ENCODE data around the gene MS4A18. TPM values are rescaled to one million over a fixed set of nuclear protein-coding genes. Genes with fewer than 3 reads are reported as not detected.
A peak's percentile ranks its signal among the peaks of the same experiment; 100 is the strongest.

The MS4A18 gene
- total RNA-seq, 1 experiment from 2014 or later: not detected

DNA sequence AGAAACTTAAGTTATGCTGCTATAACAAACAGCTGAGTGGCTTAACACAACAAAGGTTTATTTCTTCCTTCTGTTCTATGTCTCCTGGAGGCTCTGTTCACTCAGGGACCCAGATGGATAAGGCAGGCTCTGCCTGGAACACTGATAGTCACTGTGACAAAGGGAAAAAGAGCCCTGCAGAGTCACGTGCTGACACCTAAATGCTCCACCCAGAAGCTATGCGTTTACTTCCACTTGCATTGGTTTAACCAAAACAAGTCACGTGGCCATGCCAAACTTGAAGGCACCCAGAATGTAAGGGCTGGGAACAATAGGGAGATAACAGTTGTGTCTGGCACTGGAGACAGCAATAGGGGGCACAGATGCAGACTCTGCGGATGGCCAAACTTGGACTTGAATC, 28.8 kb downstream of the MS4A18 start:
- H3K79me2 ChIP-seq (ENCODE audit: low read depth): no peaks in the 10 kb centered on the region
- H2AFZ ChIP-seq: no peak overlapping the region
- H3K9me2 ChIP-seq (ENCODE audit: insufficient read depth): no peaks in the 10 kb centered on the region
- BruUV-seq (replicated peaks): no TSS peak
- peaks cover 65% of the 10 kb centered on the region for H3K27me3 ChIP-seq (ENCODE audit: insufficient read depth, low read depth)
- no peak overlapping the region for H3K4me3 ChIP-seq
- H3K36me3 ChIP-seq (ENCODE audit: low read depth): no peaks in the 10 kb centered on the region
- H3K27ac ChIP-seq: no peak overlapping the region
- intact Hi-C loops (cut with micrococcal nuclease; ENCODE audit: unreplicated experiment): no loop called here
- H3K9me3 ChIP-seq (ENCODE audit: insufficient read depth, low read depth): no peaks in the 10 kb centered on the region
- ChIA-PET POLR2A (ENCODE audit: unreplicated experiment) (interaction anchor here (0.5 kb wide), 1 partner anchor 760 kb away, joined by 3 read pairs; no protein-coding TSS in a partner anchor), CTCF (interaction anchor here (0.7 kb wide), 1 partner anchor 1076 kb away, joined by 3 read pairs; no protein-coding TSS in a partner anchor)
- H4K20me1 ChIP-seq (ENCODE audit: insufficient read depth): no peaks in the 10 kb centered on the region
- no peak overlapping the region for H3K4me2 ChIP-seq
- H3F3A ChIP-seq (ENCODE audit: insufficient read depth, low read depth): no peaks in the 10 kb centered on the region
- H3K4me1 ChIP-seq (replicated peaks; ENCODE audit: insufficient read depth): no peaks in the 10 kb centered on the region
- TF ChIP-seq EZH2 (IDR thresholded peaks at IDR 0.05; ENCODE audit: low read depth): no peak
- TF ChIP-seq, protein P1, sequence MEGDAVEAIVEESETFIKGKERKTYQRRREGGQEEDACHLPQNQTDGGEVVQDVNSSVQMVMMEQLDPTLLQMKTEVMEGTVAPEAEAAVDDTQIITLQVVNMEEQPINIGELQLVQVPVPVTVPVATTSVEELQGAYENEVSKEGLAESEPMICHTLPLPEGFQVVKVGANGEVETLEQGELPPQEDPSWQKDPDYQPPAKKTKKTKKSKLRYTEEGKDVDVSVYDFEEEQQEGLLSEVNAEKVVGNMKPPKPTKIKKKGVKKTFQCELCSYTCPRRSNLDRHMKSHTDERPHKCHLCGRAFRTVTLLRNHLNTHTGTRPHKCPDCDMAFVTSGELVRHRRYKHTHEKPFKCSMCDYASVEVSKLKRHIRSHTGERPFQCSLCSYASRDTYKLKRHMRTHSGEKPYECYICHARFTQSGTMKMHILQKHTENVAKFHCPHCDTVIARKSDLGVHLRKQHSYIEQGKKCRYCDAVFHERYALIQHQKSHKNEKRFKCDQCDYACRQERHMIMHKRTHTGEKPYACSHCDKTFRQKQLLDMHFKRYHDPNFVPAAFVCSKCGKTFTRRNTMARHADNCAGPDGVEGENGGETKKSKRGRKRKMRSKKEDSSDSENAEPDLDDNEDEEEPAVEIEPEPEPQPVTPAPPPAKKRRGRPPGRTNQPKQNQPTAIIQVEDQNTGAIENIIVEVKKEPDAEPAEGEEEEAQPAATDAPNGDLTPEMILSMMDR (conservative IDR thresholded peaks at IDR 0.05): no peak
- DNase-seq: no peak

DNA sequence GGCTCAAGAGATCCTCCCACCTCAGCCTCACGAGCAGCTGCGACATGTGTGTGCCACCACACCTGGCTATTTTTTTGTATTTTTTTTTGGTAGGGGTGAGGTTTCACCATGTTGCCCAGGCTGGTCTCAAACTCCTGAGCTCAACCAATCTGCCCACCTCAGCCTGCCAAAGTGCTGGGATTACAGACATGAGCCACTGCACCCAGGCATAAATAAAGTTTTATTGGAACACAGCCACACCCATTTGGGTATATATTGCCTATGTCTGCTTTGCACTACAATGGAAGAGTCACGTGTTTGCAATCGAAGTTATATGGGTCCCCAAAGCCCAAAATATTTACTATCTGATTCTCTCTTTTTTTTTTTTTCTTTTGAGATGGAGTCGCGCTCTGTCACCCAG, 30.4 kb downstream of the MS4A18 start:
- no peaks in the 10 kb centered on the region for H3K36me3 ChIP-seq (ENCODE audit: low read depth)
- DNase-seq: no peak
- H3K9me3 ChIP-seq (ENCODE audit: insufficient read depth, low read depth): no peaks in the 10 kb centered on the region
- no peaks in the 10 kb centered on the region for H3K79me2 ChIP-seq (ENCODE audit: low read depth)
- H3K27me3 ChIP-seq (ENCODE audit: insufficient read depth, low read depth): peaks cover 67% of the 10 kb centered on the region
- no peak overlapping the region for H3K4me3 ChIP-seq
- H2AFZ ChIP-seq: no peak overlapping the region
- H3K4me2 ChIP-seq: no peak overlapping the region
- no peaks in the 10 kb centered on the region for H3F3A ChIP-seq (ENCODE audit: insufficient read depth, low read depth)
- no TSS peak for BruUV-seq (replicated peaks)
- ChIA-PET CTCF (no interaction called here), POLR2A (ENCODE audit: unreplicated experiment) (no interaction called here)
- intact Hi-C loops (cut with micrococcal nuclease; ENCODE audit: unreplicated experiment): no loop called here
- H4K20me1 ChIP-seq (ENCODE audit: insufficient read depth): no peaks in the 10 kb centered on the region
- no peaks in the 10 kb centered on the region for H3K4me1 ChIP-seq (replicated peaks; ENCODE audit: insufficient read depth)
- no peaks in the 10 kb centered on the region for H3K9me2 ChIP-seq (ENCODE audit: insufficient read depth)
- no peak for TF ChIP-seq EZH2 (IDR thresholded peaks at IDR 0.05; ENCODE audit: low read depth)
- TF ChIP-seq, protein P1 (conservative IDR thresholded peaks at IDR 0.05): no peak
- H3K27ac ChIP-seq: no peak overlapping the region

DNA sequence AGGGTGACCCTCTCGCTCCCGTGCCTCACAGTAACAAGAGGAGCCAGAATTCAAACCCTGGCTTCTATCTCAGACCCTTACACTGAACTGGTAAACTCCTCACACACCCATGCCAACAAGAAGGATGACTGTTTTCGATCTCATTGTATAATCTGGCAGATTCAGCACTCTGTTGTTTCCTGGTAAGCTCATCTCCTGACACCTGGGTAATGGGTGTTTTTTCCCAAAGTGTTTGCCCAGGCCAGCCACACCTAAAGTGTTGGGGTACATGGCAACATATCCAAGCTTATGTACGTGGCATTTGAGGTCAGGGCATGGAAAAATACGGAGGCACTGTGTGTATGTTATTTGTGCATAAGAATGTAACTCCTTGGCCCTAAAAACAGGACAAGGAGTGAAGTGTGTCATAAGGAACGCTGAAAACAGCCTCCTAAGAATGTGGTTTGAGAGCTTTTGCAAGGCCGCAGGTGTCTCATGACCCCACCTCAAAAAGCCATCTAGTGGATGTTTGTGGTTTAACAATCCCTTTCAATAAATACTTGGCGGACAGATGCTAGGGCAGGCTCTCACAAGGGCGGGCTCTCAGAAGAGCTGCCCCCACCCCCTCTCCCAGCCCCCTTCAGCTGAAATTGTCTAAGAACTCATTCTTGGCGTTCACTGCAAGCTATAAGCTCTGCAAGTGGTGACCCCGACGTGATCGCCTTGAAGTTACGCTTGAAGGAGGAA, 31.9 kb downstream of the MS4A18 start, which contains the start of gene MS4A15:
Gene MS4A15 (plus strand): TSS at position 561 of the 726 bp plus-strand sequence. CDS start 6,867 bp downstream, outside the sequence.
- Histone ChIP-seq H3K27ac (no peak within 1 kb of the TSS), H3K4me2 (no peak within 1 kb of the TSS), H3K36me3 (ENCODE audit: low read depth) (no peaks in the 10 kb centered on the region), H2AFZ (no peak within 1 kb of the TSS), H3K27me3 (ENCODE audit: insufficient read depth, low read depth) (peaks cover 69% of the 10 kb centered on the region), H4K20me1 (ENCODE audit: insufficient read depth) (no peaks in the 10 kb centered on the region), H3K9me3 (ENCODE audit: insufficient read depth, low read depth) (no peaks in the 10 kb centered on the region), H3K4me1 (replicated peaks; ENCODE audit: insufficient read depth) (no peaks in the 10 kb centered on the region), H3K4me3 (no peak within 1 kb of the TSS), H3K79me2 (ENCODE audit: low read depth) (no peaks in the 10 kb centered on the region), H3K9me2 (ENCODE audit: insufficient read depth) (no peaks in the 10 kb centered on the region), H3F3A (ENCODE audit: insufficient read depth, low read depth) (no peaks in the 10 kb centered on the region)
- CTCF ChIA-PET: no interaction called here
- TF ChIP-seq EZH2 (IDR thresholded peaks at IDR 0.05; ENCODE audit: low read depth): no peak
- TF ChIP-seq, protein P1 (conservative IDR thresholded peaks at IDR 0.05): peak; percentile 58
- BruUV-seq (replicated peaks): no TSS peak
- peak in 1 of 2 experiments; percentile 57 for DNase-seq
- POLR2A ChIA-PET (ENCODE audit: unreplicated experiment): no interaction called here
- intact Hi-C loops (cut with micrococcal nuclease; ENCODE audit: unreplicated experiment): no loop called here
